Panc1 (cell line): ENCODE measurements around the gene BASP1. TPM values are rescaled to one million over a fixed set of nuclear protein-coding genes. Genes with fewer than 3 reads are reported as not detected.
A peak's percentile ranks its signal among the peaks of the same experiment; 100 is the strongest.

Source experiments
- ATAC-seq: fragments of 200-7000 bp; cut with Tn5 transposase; 2 replicates; pipeline ENCODE4 v1.9.1; 2020; ENCODE audit warnings: mild to moderate bottlenecking, moderate library complexity
- BruUV-seq: library from RNA; stranded (reverse); fragments of 400-500 nt; replicated peaks from 2 replicates; lab custom pipeline; 2021; lab: Mats Ljungman, UMichigan
- CTCF ChIA-PET: fragments of 300-600 bp; sonication (Branson Sonifier 250); formaldehyde crosslinking; loops from one replicate; lab custom pipeline; 2022; ENCODE audit warnings: antibody characterized with exemption; lab: Charles Lee
- POLR2A ChIA-PET: fragments of 300-600 bp; sonication (Branson Sonifier 250); formaldehyde crosslinking; loops from one replicate; lab custom pipeline; 2022; ENCODE audit warnings: antibody characterized with exemption; lab: Charles Lee
- DNase-seq: peaks from one replicate; pipeline ENCODE4 v3.0.0-alpha.2; 2010; ENCODE audit warnings: low read depth, low spot score
- H3K27ac ChIP-seq: 2 replicates; pipeline ENCODE4 v1.5.1; 2011; ENCODE audit warnings: mild to moderate bottlenecking, low read length, inconsistent platforms
- H3K27me3 ChIP-seq: fragments of 200-500 bp; sonication (Bioruptor generic); 2 replicates; pipeline ENCODE4 v1.6.0; 2014; ENCODE audit warnings: low read length, inconsistent platforms; ENCODE audit not compliant: control insufficient read depth, insufficient read depth
- H3K36me3 ChIP-seq: fragments of 200-500 bp; sonication (Bioruptor generic); 2 replicates; pipeline ENCODE4 v1.5.1; 2014; ENCODE audit warnings: inconsistent platforms, mild to moderate bottlenecking, low read length, moderate library complexity; ENCODE audit not compliant: control insufficient read depth, insufficient read depth
- H3K4me1 ChIP-seq: 2 replicates; pipeline ENCODE4 v1.5.1; 2011; ENCODE audit warnings: inconsistent platforms, mild to moderate bottlenecking, low read length, moderate library complexity; ENCODE audit not compliant: control insufficient read depth, insufficient read depth
- H3K4me3 ChIP-seq, 2 experiments: 2 replicates each; pipeline ENCODE4 v1.5.1; 2011 to 2012; ENCODE audit warnings: low read depth in 2 of 2, low read length in 2 of 2, mild to moderate bottlenecking in 2 of 2, inconsistent platforms in 1 of 2, moderate library complexity in 1 of 2
- H3K9me3 ChIP-seq: fragments of 200-500 bp; sonication (Bioruptor generic); 2 replicates; pipeline ENCODE4 v1.5.1; 2014; ENCODE audit warnings: low read depth, mild to moderate bottlenecking, inconsistent platforms, low read length, moderate library complexity; ENCODE audit not compliant: control insufficient read depth, insufficient read depth
- POLR2AphosphoS5 ChIP-seq: IDR thresholded peaks from 2 replicates; pipeline ENCODE4 v1.6.1; 2012; ENCODE audit warnings: mild to moderate bottlenecking, low read depth, low read length, moderate library complexity
- REST ChIP-seq, 2 experiments: IDR thresholded peaks; 2 replicates each; pipeline ENCODE4 v1.6.1; 2011 to 2012; ENCODE audit warnings: low read depth in 2 of 2, control low read depth in 1 of 2, low read length in 1 of 2, mild to moderate bottlenecking in 1 of 2, moderate library complexity in 1 of 2; ENCODE audit not compliant: insufficient read depth in 1 of 2
- SIN3A ChIP-seq: IDR thresholded peaks from 2 replicates; pipeline ENCODE4 v1.6.1; 2012; ENCODE audit warnings: low read depth, mild to moderate bottlenecking, low read length, moderate library complexity, borderline replicate concordance; ENCODE audit not compliant: insufficient read depth
- TCF7L2 ChIP-seq: IDR thresholded peaks from 2 replicates; pipeline ENCODE4 v1.6.1; 2011; ENCODE audit warnings: mild to moderate bottlenecking, low read depth, low read length, inconsistent platforms
- in situ Hi-C: cut with HindIII; loops from 2 replicates; pipeline ENCODE4 v1.10.0; 2016; ENCODE audit warnings: low sequenced_read_pairs, low pct_unique_long_range_greater_than_20kb
- intact Hi-C: fragments of 100-400 bp; cut with micrococcal nuclease; formaldehyde crosslinking; loops from one replicate; pipeline ENCODE4 v1.10.0; 2022; ENCODE audit not compliant: unreplicated experiment
- total RNA-seq: library from RNA; stranded (reverse); gene quantifications from one replicate; pipeline ENCODE4 v1.2.1, GENCODE V29; 2021; ENCODE audit not compliant: unreplicated experiment
- TF ChIP-seq, protein P1 (sequence below): fragments of 450-650 bp; IDR thresholded peaks from 2 replicates; pipeline ENCODE4 v1.5.1; 2017; ENCODE audit warnings: mild to moderate bottlenecking

Gene BASP1
- total RNA-seq, 1 experiment from 2014 or later = 217 TPM

DNA sequence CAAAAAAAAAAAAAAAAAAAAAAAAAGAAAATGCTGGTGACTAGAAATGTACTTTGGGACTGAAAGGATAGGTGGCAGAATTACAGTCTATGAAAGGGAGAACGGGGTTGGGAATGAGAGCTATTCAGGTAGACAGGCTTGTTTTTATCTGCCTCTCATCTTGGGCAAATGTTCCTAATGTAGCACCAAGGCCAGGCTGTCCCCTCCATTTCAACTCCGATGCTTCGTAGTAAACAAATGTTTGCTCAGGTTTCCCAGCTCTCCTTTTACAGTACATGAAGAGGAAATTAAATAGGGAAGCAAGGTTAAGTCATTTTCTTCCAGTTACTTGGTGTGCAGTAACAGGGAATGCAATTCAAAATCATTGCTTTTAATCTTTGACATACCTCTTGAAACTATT is 4.4 kb upstream of the BASP1 start:
- BruUV-seq = no TSS peak
- in situ Hi-C loops = loop anchor here (25.0 kb wide), 1 partner anchor 1074 kb away; no protein-coding TSS in a partner anchor
- peak overlapping the region; percentile 82; the same call in 1 of the 2 replicates for H3K27ac ChIP-seq

GRCh38 chr5:17213938-17214337 is 3.5 kb upstream of the BASP1 start:
- intact Hi-C loops (loop anchor here (5.0 to 10.0 kb wide), 2 partner anchors 901 to 1083 kb away; no protein-coding TSS in a partner anchor), in situ Hi-C loops (loop anchor here (25.0 kb wide), 1 partner anchor 1073 kb away; no protein-coding TSS in a partner anchor)
- POLR2A ChIA-PET = no interaction called here
- H3K4me1 ChIP-seq = peaks cover 23% of the 10 kb centered on the region
- ATAC-seq = no peak
- H3K4me3 ChIP-seq = peak overlapping the region in 1 of 2 experiments; percentile 81; a peak in 3 of 4 replicates
- no peak for DNase-seq
- no peaks in the 10 kb centered on the region for H3K27me3 ChIP-seq
- peak overlapping the region; percentile 82 for H3K27ac ChIP-seq
- no peaks in the 10 kb centered on the region for H3K9me3 ChIP-seq
- no TSS peak for BruUV-seq
- CTCF ChIA-PET = no interaction called here
- no peak for TF ChIP-seq TCF7L2
- no peak for TF ChIP-seq POLR2AphosphoS5
- TF ChIP-seq REST (IDR thresholded peaks at IDR 0.05; ENCODE audit: insufficient read depth in 1 of 2, low read depth in 2 of 2, low read length in 1 of 2) = no peak
- no peak for TF ChIP-seq SIN3A
- TF ChIP-seq, protein P1, sequence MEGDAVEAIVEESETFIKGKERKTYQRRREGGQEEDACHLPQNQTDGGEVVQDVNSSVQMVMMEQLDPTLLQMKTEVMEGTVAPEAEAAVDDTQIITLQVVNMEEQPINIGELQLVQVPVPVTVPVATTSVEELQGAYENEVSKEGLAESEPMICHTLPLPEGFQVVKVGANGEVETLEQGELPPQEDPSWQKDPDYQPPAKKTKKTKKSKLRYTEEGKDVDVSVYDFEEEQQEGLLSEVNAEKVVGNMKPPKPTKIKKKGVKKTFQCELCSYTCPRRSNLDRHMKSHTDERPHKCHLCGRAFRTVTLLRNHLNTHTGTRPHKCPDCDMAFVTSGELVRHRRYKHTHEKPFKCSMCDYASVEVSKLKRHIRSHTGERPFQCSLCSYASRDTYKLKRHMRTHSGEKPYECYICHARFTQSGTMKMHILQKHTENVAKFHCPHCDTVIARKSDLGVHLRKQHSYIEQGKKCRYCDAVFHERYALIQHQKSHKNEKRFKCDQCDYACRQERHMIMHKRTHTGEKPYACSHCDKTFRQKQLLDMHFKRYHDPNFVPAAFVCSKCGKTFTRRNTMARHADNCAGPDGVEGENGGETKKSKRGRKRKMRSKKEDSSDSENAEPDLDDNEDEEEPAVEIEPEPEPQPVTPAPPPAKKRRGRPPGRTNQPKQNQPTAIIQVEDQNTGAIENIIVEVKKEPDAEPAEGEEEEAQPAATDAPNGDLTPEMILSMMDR = no peak
- no peaks in the 10 kb centered on the region for H3K36me3 ChIP-seq

More for the DNA sequence above, 4.4 kb upstream of the BASP1 start:
- ATAC-seq (no peak), DNase-seq (no peak)
- H3K9me3 ChIP-seq = no peaks in the 10 kb centered on the region
- H3K36me3 ChIP-seq = no peaks in the 10 kb centered on the region
- ChIA-PET CTCF (interaction anchor here (0.8 kb wide), 1 partner anchor 83 kb away, joined by 6 read pairs; no protein-coding TSS in a partner anchor), POLR2A (no interaction called here)
- H3K27me3 ChIP-seq = no peaks in the 10 kb centered on the region
- TF ChIP-seq TCF7L2 = no peak
- no peak for TF ChIP-seq SIN3A
- TF ChIP-seq, protein P1 = no peak
- TF ChIP-seq REST (IDR thresholded peaks at IDR 0.05; ENCODE audit: insufficient read depth in 1 of 2, low read depth in 2 of 2, low read length in 1 of 2) = no peak
- no peak for TF ChIP-seq POLR2AphosphoS5
- peaks cover 23% of the 10 kb centered on the region for H3K4me1 ChIP-seq
- H3K4me3 ChIP-seq = no peak overlapping the region
- intact Hi-C loops = loop anchor here (5.0 to 10.0 kb wide), 2 partner anchors 902 to 1084 kb away; no protein-coding TSS in a partner anchor
